HG02642 (cell line): ENCODE data around the gene GABRB3.

Source experiments
- ATAC-seq: cut with Tn5 transposase; IDR thresholded peaks from one replicate; pipeline ENCODE4 v1.9.1; 2021; ENCODE audit warnings: mild to moderate bottlenecking; ENCODE audit not compliant: unreplicated experiment, poor library complexity

The GABRB3 gene

DNA sequence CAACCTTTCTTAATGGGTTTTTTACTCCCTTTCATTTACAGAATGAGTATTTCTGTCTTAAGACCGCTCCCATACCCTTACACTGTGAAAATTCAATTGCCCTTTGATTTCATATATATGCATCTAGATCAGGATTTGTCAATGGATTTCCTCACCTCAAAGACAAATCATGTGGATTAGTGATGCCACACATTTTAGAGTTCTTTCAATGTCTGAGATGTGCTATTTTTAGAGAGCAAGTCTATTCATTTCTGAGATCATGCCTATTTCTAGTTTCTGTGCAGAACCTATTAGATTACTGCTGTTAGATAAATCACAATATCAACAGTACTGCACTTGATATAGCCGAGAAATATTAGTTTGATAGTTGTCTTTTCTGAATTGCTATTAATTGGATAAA, 137.3 kb downstream of the GABRB3 start:
- no peak for ATAC-seq

DNA sequence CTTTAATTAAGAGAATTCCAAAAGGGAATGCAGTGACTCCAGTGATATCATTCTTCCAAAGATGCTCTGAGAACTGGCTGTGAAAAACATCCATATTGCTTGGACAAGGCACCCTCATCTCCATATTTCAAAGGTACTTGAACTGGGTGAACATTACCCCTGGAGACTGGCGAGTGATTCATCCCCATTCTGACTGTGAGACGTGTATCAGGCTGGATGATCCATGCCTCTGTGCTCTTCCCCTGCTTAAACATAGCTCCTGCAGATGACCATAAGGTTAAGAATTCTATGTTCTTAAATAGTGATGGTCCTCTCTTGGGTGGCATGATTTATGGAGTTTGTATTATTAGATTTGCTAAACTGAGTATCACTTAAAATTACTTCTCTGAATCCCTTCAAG, 137.8 kb downstream of the GABRB3 start:
- ATAC-seq: no peak

DNA sequence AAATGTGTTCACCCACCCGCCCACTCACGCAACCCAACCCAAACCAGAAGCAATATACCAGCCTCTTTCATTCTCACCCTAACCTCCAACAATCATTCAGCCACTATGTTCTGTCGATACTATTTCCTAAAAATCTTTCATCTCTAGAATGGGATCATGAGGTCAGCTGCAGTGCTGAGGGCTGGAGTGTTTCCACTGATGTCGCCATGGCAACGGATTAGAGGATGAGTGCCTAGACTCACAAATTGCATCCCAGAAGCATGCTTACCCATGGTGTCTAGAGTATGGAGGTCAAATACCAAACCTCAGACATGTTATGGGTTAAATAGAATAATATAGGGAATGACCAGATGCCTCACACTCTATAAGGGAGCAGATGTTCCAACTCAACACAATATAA, 138.5 kb downstream of the GABRB3 start:
- no peak for ATAC-seq

DNA sequence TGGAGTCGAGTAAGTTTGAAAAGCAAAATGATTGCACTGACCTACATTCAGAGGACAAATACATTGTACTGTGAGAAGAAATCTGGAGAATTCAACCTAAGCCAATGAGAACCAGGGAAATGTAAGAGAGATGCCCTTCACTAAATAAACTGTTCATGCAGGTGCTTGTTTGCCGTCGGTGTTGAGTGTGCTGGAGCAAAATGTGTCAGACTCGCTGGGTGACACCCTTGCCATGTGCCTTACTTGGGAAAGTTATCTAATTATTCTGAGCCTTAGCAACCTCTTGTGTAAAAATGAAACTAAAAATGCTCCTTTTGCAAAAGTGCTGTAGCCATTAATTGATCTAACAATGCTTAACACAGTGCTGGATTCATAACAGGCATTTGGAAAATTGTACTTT, 140.4 kb downstream of the GABRB3 start:
- no peak for ATAC-seq

DNA sequence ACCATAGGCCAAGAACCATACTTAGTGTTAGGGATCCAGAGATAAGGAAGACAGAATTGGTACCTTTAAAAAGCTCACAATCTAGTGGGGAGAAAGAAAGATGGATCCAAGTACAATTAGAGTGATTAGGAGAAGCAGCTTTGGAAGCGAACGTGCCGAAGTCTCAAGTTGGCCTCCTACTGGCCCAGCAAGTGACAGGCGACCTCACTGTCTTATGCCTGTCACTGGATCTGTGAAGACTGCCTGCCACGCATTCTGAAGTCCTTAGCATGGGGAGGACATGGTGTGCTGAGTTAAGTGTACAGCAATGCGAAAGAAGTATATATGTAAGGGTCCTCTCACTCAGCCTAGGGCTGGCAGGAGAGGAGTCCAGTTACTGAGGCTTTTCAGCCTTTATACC, 141.0 kb downstream of the GABRB3 start:
- no peak for ATAC-seq

DNA sequence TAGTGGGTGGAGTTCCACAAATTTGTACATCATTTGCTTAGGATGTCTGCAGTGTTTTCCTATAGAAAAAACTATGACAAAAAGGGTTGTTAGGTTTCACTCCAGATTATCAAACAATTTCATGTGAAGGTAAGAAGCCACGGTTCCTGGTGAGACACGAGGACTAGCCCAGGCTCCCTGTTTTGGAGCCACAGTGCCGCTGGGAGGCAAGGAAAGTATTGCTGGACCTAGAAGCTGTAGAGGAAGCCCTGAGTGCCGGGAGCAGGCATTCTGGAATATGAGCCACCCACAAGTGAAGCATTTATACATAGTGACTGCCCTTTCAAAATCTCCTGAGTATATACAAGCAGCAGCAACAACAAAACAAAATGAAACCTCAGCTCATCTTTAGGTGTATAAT, 142.0 kb downstream of the GABRB3 start:
- no peak for ATAC-seq

DNA sequence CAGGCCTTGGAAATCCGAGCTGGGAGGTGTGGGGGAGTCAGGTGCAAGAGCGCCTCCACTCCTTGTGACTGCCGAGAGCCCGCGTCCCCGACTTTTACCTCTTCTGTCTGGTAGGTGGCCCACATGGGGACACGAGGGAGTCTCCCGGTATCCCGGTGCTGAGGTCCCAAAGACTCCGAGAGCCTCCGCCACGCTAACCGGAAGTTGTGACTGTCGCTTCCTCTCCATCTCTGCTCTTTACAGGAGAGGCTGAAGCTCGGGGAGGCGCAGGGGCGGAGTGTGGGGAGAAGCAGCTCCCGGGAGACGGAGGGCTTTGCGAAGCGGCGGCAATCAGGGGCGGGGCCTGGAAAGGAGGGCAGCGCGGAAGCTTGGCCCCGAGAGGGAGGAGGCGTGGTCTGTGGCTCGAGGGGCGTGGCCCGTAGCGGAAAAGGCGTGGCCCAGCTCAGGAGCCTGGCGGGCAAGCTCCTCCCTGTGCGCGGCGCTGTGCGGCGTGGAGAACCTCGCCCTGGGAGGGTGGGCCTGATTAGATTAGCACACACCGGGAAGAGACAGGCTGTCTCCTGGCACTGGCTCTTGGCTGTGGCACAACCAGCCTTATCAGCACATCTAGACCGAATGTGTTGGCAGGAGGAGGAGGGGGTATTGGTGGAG, 143.9 kb downstream of the GABRB3 start:
- no peak for ATAC-seq

DNA sequence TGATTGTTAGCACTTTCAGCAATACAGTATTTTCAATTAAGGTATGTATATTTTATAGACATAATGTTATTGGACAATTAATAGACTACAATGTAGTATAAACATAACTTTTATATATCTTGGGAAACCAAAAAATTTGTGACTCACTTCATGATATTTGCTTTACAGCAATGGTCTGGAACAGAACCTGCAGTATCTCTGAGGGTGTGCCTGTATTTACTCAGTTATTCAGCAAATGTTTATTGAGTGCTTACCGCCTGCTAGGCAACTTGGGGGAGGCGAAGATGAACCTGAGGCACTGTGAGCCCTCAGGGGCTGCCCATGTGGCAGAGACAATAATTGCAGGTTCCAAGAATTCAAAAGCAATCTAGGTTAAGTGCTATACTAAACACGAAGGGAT, 144.8 kb downstream of the GABRB3 start:
- ATAC-seq: no peak

DNA sequence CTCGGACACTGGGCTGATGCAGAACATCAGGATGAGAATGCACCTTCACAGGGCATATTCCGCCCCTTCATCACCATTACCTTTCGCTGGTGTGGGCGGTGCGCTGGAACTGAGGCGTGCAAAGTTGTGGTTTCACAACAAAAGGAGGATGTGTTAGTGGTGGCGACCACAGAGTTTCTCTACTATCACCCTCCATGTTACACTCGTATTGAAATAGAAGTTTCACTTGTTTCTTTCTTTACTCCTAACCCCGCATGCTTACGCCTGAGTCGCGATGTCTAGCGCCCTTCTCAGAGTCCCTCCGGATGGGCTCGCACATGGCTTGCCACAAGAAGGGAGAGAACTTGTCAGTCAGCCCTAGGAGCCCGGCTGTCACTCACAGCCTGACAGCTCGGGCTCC, 148.7 kb downstream of the GABRB3 start:
- no peak for ATAC-seq

DNA sequence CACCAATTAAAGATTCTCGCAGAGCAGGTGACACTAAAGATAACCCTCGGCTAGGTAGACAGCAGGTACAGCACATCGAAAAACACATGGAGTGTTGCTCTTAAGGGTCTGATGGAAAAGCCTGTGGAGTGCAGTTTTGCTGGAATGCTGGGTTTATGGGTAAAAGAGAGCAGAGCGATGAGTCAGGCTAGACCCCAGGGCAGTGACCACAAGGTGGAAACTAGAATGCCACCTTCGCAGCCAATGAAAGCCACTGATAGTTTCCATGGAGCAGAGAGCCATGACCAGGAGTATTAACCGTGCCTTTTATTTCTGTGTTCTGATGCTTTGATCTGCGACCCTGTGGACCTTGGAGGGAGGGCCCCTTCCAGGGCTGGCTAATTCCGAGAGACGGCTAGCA, 149.8 kb downstream of the GABRB3 start:
- no peak for ATAC-seq

DNA sequence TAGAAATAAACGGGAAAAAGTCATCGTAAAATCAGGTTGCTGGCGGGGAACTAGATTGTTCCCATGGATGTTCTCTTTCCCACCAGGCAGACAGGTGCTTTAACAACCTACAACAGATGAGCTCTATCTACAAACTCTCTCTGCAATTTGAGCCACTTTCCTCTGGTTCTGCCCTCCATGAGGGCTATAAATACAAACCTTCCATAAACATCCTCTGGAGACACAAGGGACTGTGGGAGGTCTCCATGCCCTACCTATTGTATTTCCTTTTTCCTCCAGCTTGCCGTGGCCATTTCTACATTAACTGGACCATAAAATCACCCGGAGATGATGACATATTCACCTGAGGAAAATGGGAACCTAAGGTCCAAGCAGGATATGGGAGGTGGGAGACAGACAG, 151.1 kb downstream of the GABRB3 start:
- no peak for ATAC-seq

DNA sequence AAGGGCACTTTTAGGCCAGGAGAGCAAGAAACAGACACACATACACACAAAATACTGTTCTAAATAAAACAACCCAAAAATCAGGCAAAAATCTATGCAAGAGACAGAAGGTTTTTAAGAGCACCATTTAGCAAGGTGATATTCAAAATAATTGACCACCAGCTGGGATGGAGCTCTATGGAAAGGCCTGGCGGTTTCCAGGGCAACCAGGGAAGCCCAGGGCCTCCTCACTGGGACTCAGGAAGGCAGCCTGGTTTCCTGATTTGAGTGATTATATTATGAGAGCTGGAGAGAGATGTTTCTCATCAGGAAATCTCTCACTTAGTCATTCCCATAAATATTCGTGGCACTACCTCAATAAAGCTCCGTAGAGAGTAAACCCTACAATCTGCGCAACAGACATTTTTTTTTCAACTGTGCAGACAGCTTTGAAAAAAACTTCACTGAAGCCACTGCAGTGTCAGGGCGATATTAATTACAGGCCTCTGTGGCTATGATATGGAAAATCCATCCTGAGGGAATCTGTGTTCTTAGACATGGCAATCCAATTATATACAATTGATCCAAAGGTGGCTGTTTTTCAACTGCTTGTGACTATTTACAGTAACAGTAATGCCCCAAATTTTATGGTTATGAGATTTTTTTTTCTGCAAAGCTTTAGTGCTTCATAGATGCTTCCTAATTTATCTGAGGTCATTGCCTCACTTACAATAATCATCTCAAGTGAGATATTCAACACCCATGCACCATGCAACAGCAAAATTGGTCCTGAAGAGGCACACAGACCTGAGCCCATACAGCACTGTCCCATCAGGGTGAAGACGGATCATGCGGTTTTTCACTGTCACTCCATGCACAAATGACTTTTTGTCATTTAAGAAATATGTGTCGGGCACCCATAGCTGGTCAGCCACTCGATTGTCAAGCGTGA, 152.1 kb downstream of the GABRB3 start:
- no peak for ATAC-seq

DNA sequence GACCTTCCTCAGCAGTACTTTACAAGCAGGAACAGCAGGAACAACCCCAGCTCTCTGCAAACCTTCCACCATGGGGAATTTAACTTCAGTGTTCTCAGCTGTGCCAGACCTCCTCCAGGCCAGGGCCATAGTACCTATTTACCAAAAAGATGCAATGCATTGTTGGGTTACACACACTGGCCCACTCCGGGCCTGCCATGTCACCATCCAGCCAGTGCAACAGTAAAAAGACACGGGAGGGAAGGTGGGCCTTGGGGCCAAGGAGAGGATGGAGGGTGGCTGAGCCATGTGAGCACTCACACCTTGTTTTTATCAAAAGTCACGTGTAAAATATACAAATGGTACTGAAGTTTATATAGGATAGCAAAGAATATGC, 157.0 kb downstream of the GABRB3 start:
- no peak for ATAC-seq

DNA sequence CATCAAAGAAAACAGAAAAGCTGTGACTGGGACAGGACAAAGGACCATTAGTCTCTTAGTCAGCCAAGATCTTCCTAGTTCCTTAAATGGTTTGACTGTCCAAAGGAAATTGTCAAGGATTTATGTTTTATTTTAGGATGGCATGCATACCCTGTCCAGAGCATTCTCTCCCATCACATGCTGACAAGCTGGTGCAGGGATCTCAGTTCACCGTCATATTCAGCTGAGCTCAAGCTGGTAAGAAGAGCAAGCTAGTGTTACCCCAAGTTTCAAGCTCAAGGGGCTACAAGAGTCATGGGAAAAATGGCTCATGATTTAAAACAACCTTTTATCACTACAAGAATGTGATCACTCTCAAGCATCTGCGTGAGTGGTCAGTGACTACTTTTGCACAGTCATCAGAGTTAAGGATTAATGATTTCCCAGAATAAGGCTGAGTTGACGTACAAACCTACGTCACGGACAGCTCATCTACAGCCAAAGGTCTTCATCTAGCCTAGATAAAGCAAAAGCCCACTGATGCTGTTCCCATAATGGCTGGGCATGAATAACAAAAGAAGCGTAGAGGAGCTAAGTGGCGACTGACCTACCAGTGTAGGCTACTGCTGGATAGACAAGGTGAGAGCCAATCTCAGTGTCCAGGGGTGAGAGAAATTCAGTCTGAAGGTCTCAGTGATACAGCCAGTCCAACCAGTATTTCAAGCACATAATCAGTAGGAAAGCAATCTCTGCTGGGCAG, 157.5 kb downstream of the GABRB3 start:
- ATAC-seq: no peak

DNA sequence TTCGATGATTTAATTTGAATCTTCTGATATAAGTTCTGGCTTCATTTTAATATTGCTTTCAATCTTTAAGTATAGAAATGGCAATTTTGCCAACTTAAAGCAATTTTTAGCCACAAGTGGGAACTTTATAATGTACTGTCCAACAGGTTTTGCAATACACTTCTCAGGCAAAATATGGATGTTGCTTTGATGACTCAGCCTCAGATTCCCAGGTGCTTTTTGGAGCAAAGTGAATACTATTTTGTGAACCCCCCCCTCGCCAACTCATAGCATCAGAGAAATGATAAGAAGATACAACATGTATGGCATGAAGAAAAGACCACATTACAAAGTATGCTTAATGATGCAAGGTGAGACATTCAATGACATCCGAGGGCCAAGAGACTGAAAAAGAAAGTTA, 158.1 kb downstream of the GABRB3 start:
- ATAC-seq: no peak

DNA sequence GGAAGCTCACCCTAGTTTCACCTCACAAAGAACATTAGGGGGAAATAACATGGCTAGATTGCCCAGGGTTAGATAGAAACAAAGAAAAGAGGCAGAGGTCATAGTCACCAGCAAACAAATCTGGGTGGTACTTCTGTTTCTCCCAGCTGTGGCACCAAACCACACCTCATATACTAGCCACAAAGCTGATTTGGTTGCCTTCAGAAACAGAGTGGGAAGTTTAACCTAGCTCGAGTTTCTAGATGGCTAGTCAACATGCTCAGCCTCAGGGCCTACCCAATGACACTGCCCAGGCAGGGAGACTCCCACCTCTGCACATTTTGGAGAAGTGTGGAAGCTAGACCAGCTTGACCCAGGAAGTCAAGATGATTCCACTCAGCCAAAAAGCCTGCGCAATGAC, 174.2 kb downstream of the GABRB3 start:
- no peak for ATAC-seq

DNA sequence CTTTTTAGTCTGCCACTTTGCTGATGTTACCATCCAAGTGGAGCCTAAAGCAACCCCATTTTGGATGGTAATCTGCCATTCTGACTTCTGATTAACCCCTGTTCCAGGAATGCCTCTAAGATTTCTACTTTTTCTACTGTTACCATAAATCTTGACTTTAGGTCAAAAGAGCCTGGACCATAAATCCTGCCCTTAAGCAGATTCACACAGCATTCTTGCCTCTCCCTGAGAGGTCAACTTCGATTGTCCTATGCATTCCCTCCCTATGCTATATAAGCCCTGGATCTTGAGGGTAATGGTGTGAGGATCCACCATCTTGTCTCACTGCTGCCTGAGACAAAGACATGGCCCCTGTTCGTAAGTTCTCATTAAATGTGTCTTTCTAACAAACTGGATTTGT, 177.3 kb downstream of the GABRB3 start:
- no peak for ATAC-seq

DNA sequence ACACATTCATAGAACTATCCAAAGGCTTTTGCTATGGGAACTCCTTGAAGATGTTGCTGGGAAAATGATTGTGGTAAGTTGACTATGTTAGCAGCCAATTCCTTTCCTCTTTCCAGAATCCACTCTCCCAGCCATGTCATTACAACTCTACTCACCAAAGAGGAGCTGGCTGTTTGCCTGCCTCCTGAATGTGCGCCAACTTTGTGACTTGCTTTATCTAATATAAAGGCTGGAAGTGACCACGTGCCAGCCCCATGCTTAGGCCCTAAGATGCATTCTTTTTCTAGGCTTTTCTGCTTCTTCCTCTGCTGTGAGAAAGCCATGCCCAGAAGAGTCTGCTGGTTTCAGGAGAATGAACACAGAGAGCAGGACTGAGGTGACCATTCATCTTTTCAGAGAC, 182.2 kb downstream of the GABRB3 start:
- ATAC-seq: no peak

DNA sequence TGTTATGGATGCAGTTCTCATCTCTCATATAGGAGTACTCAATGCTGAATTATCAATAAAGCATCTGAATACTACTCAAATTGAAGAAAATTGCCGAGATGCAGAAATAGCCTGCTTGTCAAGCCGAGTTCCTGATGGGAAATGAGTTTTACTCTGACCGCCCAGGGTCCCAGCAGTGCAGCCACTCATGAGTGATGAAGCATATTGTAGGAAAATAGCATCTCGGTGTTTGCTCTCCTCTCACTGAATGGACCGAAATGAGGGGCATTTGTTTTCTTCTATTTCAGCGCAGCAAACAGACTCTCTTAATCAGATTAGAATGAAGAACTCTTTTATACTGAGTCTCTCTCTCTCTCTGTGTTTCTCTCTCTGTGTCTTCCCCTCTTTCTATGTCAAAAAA, 190.0 kb downstream of the GABRB3 start:
- no peak for ATAC-seq

DNA sequence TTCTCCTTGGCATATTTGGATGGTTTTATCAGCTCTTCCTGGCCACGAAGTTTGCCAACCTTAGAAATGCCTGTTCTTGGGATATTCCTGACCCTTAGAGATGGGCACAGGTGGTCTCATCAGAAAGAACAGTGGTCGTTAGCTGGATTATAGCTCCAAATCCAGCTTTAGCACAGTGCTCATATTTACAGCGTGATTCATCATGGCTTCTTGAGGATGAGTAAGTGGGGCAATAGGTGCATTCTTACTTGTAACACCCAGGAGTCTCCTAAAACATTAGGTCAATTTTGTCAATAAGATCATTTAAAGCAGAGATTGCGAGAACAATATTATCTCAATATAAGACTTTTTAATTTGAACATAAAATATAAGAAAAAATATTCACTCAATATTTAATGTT, 191.9 kb downstream of the GABRB3 start:
- no peak for ATAC-seq

DNA sequence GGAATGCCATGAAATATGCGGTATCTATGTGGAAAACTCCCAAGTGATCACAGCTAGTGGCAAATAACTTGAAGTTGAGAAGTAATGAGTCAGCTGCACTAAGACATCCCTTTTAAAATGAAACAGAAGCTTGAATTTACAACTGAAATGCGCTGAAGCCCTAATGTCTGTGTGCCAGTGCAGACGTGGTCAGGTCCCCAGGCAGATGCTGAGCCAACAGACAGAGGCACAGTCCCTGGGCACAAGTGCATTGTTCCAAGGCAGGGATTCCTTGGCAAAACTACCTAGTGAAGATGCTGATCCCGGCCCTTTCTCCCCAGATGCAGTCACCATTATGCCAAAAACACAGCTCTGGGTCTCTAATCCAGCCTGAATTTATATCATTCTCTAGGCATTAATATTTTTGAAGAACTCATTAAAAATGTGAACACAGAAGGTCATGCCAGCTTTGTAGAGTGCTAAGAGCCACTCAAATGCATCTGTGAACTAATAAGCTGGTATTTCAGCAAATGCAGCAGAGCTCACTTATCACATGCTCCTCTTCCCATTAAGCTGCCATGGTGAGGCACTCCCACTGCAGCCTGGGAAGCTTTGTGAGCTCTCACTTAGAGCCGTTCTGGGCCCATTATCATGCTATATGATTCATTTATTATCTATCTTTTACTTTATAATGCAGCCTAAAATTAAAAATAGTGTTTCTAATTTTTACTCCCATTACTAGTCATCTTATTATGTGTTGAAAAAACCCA, 200.1 kb downstream of the GABRB3 start:
- ATAC-seq: no peak
